WTC11 (cell line): ENCODE measurements around the gene EXD3.

ENCODE experiments used
- CTCF ChIP-seq: fragments of 200-600 bp; IDR thresholded peaks from 2 replicates; pipeline ENCODE4 v1.8.0; 2022; ENCODE audit warnings: antibody characterized with exemption
- ETV6 ChIP-seq: sonication (generic); formaldehyde crosslinking; IDR thresholded peaks from 2 replicates; pipeline ENCODE4 v1.8.1; 2022; ENCODE audit warnings: mild to moderate bottlenecking, missing genetic modification reagents
- SP1 ChIP-seq: sonication (generic); formaldehyde crosslinking; conservative IDR thresholded peaks from 2 replicates; pipeline ENCODE4 v1.8.1; 2022; ENCODE audit warnings: missing genetic modification reagents

- TF ChIP-seq CTCF (no peak), ETV6 (CRISPR knock-in tag) (no peak), SP1 (peak; percentile 64; the same call in 1 of the 2 replicates)
Observed at GRCh38 chr9:137302118-137302448, 120.9 kb downstream of the EXD3 start, which contains the start of gene NRARP.
